ENCODE data around the gene CCBE1.

GRCh38 chr18:59551902-59552635, 145.2 kb downstream of the CCBE1 start:
- TF ChIP-seq TAF1 (IDR thresholded peaks at IDR 0.05; ENCODE audit: low read depth) = no peak
- no peak for TF ChIP-seq MAX (IDR thresholded peaks at IDR 0.05)
- no peak for TF ChIP-seq RAD21 (IDR thresholded peaks at IDR 0.05; ENCODE audit: low read depth)
- no peak for TF ChIP-seq CEBPB (IDR thresholded peaks at IDR 0.05)
- TF ChIP-seq FOXM1 (IDR thresholded peaks at IDR 0.05; ENCODE audit: borderline replicate concordance, low read depth) = no peak

Measured in Ishikawa (cell line).